HEK293 (cell line): ENCODE results near the gene CDH23.

Source experiments
- CTCF ChIA-PET: fragments of 350-600 bp; formaldehyde crosslinking; extraction: SDS; loops from one replicate; lab custom pipeline; 2021; ENCODE audit warnings: antibody characterized with exemption; lab: Yijun Ruan, JAX
- POLR2A ChIA-PET: fragments of 300-600 bp; formaldehyde crosslinking; extraction: SDS; loops from one replicate; lab custom pipeline; 2020; ENCODE audit warnings: antibody characterized with exemption, inconsistent platforms; lab: Yijun Ruan, JAX
- H3K27ac ChIP-seq: fragments of 200-500 bp; sonication (Bioruptor generic); 2 replicates; pipeline ENCODE4 v1.5.1; 2014; ENCODE audit warnings: low read depth, low read length, control low read depth, inconsistent platforms; ENCODE audit errors: extremely low read depth
- H3K36me3 ChIP-seq, 2 experiments: fragments of 200-500 bp in 1 of 2; sonication (Bioruptor generic) in 1 of 2; 1 replicate in 1 of 2; 2 replicates in 1 of 2; pipeline ENCODE4 v1.5.1; 2014 to 2017; ENCODE audit warnings: inconsistent platforms in 2 of 2, low read length in 2 of 2; ENCODE audit not compliant: control insufficient read depth in 2 of 2, insufficient read depth in 1 of 2
- H3K4me1 ChIP-seq: fragments of 200-500 bp; sonication (Bioruptor generic); 2 replicates; pipeline ENCODE4 v1.5.1; 2014; ENCODE audit warnings: mild to moderate bottlenecking, low read length, inconsistent platforms; ENCODE audit not compliant: control insufficient read depth, insufficient read depth
- H3K4me3 ChIP-seq: 2 replicates; pipeline ENCODE4 v1.5.1; 2011; ENCODE audit warnings: low read depth, mild to moderate bottlenecking, control low read depth, low read length, moderate library complexity
- H3K9me3 ChIP-seq: fragments of 200-500 bp; sonication (Bioruptor generic); 2 replicates; pipeline ENCODE4 v1.5.1; 2014; ENCODE audit warnings: low read depth, low read length, inconsistent platforms; ENCODE audit not compliant: control insufficient read depth, insufficient read depth
- BCL11A ChIP-seq: fragments of 450-650 bp; formaldehyde crosslinking; IDR thresholded peaks from 2 replicates; pipeline ENCODE4 v1.5.1; 2016; ENCODE audit warnings: low read depth, missing biosample characterization, missing genetic modification characterization
- BCL11B ChIP-seq: fragments of 450-650 bp; formaldehyde crosslinking; IDR thresholded peaks from 2 replicates; pipeline ENCODE4 v1.5.1; 2016; ENCODE audit warnings: low read depth, missing biosample characterization, missing genetic modification characterization
- FEZF1 ChIP-seq: fragments of 450-650 bp; formaldehyde crosslinking; IDR thresholded peaks from 2 replicates; pipeline ENCODE4 v1.5.1; 2016; ENCODE audit warnings: missing biosample characterization, missing genetic modification characterization
- GLIS1 ChIP-seq: fragments of 450-650 bp; formaldehyde crosslinking; IDR thresholded peaks from 2 replicates; pipeline ENCODE4 v1.5.1; 2016; ENCODE audit warnings: missing biosample characterization, missing genetic modification characterization
- HOXA7 ChIP-seq: sonication (generic); formaldehyde crosslinking; IDR thresholded peaks from 2 replicates; pipeline ENCODE4 v1.8.1; 2022; ENCODE audit warnings: missing genetic modification reagents, borderline replicate concordance
- KLF9 ChIP-seq: fragments of 450-650 bp; formaldehyde crosslinking; IDR thresholded peaks from 2 replicates; pipeline ENCODE4 v1.5.1; 2016; ENCODE audit warnings: missing biosample characterization, missing genetic modification characterization, low read depth
- MYNN ChIP-seq: fragments of 450-650 bp; formaldehyde crosslinking; IDR thresholded peaks from 2 replicates; pipeline ENCODE4 v1.5.1; 2016; ENCODE audit warnings: missing biosample characterization, missing genetic modification characterization, borderline replicate concordance
- SP7 ChIP-seq: fragments of 450-650 bp; formaldehyde crosslinking; IDR thresholded peaks from 2 replicates; pipeline ENCODE4 v1.5.1; 2016; ENCODE audit warnings: missing biosample characterization, missing genetic modification characterization
- YY2 ChIP-seq: fragments of 450-650 bp; formaldehyde crosslinking; IDR thresholded peaks from 2 replicates; pipeline ENCODE4 v1.5.1; 2016; ENCODE audit warnings: missing biosample characterization, missing genetic modification characterization
- ZBTB8A ChIP-seq: fragments of 450-650 bp; formaldehyde crosslinking; IDR thresholded peaks from 2 replicates; pipeline ENCODE4 v1.5.1; 2016; ENCODE audit warnings: missing biosample characterization, missing genetic modification characterization
- ZFP3 ChIP-seq: fragments of 450-650 bp; formaldehyde crosslinking; IDR thresholded peaks from 2 replicates; pipeline ENCODE4 v1.5.1; 2016; ENCODE audit warnings: low read depth, missing biosample characterization, missing genetic modification characterization
- ZNF112 ChIP-seq: fragments of 450-650 bp; formaldehyde crosslinking; IDR thresholded peaks from 2 replicates; pipeline ENCODE4 v1.5.0; 2017; ENCODE audit warnings: missing biosample characterization, missing genetic modification characterization
- ZNF114 ChIP-seq: fragments of 450-650 bp; formaldehyde crosslinking; IDR thresholded peaks from 2 replicates; pipeline ENCODE4 v1.5.0; 2017; ENCODE audit warnings: missing biosample characterization, missing genetic modification characterization
- ZNF132 ChIP-seq: fragments of 450-650 bp; formaldehyde crosslinking; IDR thresholded peaks from 2 replicates; pipeline ENCODE4 v1.5.1; 2017; ENCODE audit warnings: missing biosample characterization, missing genetic modification characterization, borderline replicate concordance
- ZNF157 ChIP-seq: fragments of 450-650 bp; formaldehyde crosslinking; IDR thresholded peaks from 2 replicates; pipeline ENCODE4 v1.5.1; 2016; ENCODE audit warnings: missing biosample characterization, missing genetic modification characterization
- ZNF202 ChIP-seq: fragments of 450-650 bp; formaldehyde crosslinking; IDR thresholded peaks from 2 replicates; pipeline ENCODE4 v1.5.1; 2016; ENCODE audit warnings: missing biosample characterization, missing genetic modification characterization, borderline replicate concordance
- ZNF292 ChIP-seq: fragments of 450-650 bp; formaldehyde crosslinking; IDR thresholded peaks from 2 replicates; pipeline ENCODE4 v1.5.1; 2016; ENCODE audit warnings: low read depth, missing biosample characterization, missing genetic modification characterization, borderline replicate concordance
- ZNF311 ChIP-seq: fragments of 450-650 bp; formaldehyde crosslinking; IDR thresholded peaks from 2 replicates; pipeline ENCODE4 v1.5.1; 2017; ENCODE audit warnings: missing biosample characterization, missing genetic modification characterization, borderline replicate concordance
- ZNF394 ChIP-seq: fragments of 450-650 bp; formaldehyde crosslinking; IDR thresholded peaks from 2 replicates; pipeline ENCODE4 v1.5.1; 2016; ENCODE audit warnings: missing biosample characterization, missing genetic modification characterization, mild to moderate bottlenecking, moderate library complexity, borderline replicate concordance
- ZNF404 ChIP-seq: fragments of 450-650 bp; formaldehyde crosslinking; IDR thresholded peaks from 2 replicates; pipeline ENCODE4 v1.5.1; 2017; ENCODE audit warnings: missing biosample characterization, missing genetic modification characterization
- ZNF426 ChIP-seq: fragments of 450-650 bp; formaldehyde crosslinking; IDR thresholded peaks from 2 replicates; pipeline ENCODE4 v1.5.1; 2017; ENCODE audit warnings: missing biosample characterization, missing genetic modification characterization, mild to moderate bottlenecking, inconsistent platforms, moderate library complexity
- ZNF48 ChIP-seq: fragments of 450-650 bp; formaldehyde crosslinking; IDR thresholded peaks from 2 replicates; pipeline ENCODE4 v1.5.1; 2016; ENCODE audit warnings: missing biosample characterization, missing genetic modification characterization
- ZNF561 ChIP-seq: fragments of 450-650 bp; IDR thresholded peaks from 2 replicates; pipeline ENCODE4 v1.5.1; 2018; ENCODE audit warnings: missing biosample characterization, missing genetic modification characterization, borderline replicate concordance
- ZNF670 ChIP-seq: fragments of 450-650 bp; formaldehyde crosslinking; IDR thresholded peaks from 2 replicates; pipeline ENCODE4 v1.5.1; 2016; ENCODE audit warnings: missing biosample characterization, missing genetic modification characterization, low read depth
- TF ChIP-seq, protein P1 (sequence below): fragments of 450-650 bp; formaldehyde crosslinking; IDR thresholded peaks from 2 replicates; pipeline ENCODE4 v1.5.1; 2016; ENCODE audit warnings: missing biosample characterization, missing genetic modification characterization
- TF ChIP-seq, protein P2 (sequence below): fragments of 450-650 bp; formaldehyde crosslinking; IDR thresholded peaks from 2 replicates; pipeline ENCODE4 v1.5.1; 2017; ENCODE audit warnings: missing biosample characterization, missing genetic modification characterization
- TF ChIP-seq, protein P3 (sequence below): fragments of 450-650 bp; formaldehyde crosslinking; IDR thresholded peaks from 2 replicates; pipeline ENCODE4 v1.5.0; 2017; ENCODE audit warnings: missing biosample characterization, missing genetic modification characterization, borderline replicate concordance

The CDH23 gene

DNA sequence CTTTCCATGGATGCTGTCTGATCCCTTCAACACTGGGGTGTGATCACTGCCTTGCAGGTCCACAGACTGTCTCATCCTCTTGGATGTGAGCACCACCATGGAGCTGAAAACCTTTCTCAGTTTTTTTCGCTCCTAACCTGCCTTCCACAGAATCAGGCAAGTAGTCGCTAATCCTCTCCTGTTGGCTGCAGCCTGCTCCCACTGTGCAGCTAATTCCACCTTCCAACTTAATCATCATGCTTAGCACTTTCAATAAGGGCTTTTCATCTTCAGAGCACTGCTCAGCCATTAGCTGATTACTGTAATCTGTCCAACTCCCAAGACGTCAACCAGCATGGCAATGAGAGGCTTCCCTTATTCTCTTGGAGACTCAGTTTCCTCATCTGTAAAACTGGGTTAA is 15.1 kb upstream of the CDH23 start (continued):
- no peak for TF ChIP-seq ZFP3 (tag by site-specific recombination)
- TF ChIP-seq, protein P1, sequence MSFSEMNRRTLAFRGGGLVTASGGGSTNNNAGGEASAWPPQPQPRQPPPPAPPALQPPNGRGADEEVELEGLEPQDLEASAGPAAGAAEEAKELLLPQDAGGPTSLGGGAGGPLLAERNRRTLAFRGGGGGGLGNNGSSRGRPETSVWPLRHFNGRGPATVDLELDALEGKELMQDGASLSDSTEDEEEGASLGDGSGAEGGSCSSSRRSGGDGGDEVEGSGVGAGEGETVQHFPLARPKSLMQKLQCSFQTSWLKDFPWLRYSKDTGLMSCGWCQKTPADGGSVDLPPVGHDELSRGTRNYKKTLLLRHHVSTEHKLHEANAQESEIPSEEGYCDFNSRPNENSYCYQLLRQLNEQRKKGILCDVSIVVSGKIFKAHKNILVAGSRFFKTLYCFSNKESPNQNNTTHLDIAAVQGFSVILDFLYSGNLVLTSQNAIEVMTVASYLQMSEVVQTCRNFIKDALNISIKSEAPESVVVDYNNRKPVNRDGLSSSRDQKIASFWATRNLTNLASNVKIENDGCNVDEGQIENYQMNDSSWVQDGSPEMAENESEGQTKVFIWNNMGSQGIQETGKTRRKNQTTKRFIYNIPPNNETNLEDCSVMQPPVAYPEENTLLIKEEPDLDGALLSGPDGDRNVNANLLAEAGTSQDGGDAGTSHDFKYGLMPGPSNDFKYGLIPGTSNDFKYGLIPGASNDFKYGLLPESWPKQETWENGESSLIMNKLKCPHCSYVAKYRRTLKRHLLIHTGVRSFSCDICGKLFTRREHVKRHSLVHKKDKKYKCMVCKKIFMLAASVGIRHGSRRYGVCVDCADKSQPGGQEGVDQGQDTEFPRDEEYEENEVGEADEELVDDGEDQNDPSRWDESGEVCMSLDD (tag by site-specific recombination): no peak

DNA sequence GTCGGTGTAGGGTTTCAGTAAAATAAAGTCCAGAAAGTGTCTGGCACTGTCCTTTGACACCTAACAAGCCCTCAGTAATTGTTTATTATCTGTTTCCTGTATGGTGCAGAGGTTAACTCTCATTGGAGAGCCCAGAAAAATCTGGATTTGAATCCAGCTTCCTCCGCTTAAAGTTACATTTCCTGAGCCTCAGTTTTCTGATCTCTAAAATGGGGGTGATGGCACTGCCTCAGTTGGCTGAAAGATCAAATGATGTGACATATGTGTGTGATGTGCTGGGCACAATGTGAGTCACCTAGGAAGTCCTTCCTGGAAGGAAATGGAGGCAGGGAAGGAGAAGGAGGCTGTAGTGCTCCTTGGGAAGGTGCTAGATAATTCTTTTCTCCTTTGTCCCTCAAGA is 14.7 kb upstream of the CDH23 start:
- H3K9me3 ChIP-seq: no peaks in the 10 kb centered on the region
- H3K4me3 ChIP-seq: no peak overlapping the region
- TF ChIP-seq ZNF132 (tag by site-specific recombination) (no peak), ZNF292 (tag by site-specific recombination) (no peak), ZNF311 (no peak), ZNF670 (tag by site-specific recombination) (no peak), BCL11B (tag by site-specific recombination) (no peak), BCL11A (tag by site-specific recombination) (no peak), MYNN (tag by site-specific recombination) (no peak), ZBTB8A (tag by site-specific recombination) (no peak), SP7 (tag by site-specific recombination) (no peak), ZNF404 (tag by site-specific recombination) (no peak), ZNF112 (tag by site-specific recombination) (no peak), ZNF202 (tag by site-specific recombination) (no peak)
- TF ChIP-seq, protein P2, sequence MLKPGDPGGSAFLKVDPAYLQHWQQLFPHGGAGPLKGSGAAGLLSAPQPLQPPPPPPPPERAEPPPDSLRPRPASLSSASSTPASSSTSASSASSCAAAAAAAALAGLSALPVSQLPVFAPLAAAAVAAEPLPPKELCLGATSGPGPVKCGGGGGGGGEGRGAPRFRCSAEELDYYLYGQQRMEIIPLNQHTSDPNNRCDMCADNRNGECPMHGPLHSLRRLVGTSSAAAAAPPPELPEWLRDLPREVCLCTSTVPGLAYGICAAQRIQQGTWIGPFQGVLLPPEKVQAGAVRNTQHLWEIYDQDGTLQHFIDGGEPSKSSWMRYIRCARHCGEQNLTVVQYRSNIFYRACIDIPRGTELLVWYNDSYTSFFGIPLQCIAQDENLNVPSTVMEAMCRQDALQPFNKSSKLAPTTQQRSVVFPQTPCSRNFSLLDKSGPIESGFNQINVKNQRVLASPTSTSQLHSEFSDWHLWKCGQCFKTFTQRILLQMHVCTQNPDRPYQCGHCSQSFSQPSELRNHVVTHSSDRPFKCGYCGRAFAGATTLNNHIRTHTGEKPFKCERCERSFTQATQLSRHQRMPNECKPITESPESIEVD: no peak
- 0 out of 2 replicates have a peak, but pooled peaks cover 2% of the 10 kb centered on the region for H3K4me1 ChIP-seq
- H3K36me3 ChIP-seq: no peaks in the 10 kb centered on the region
- POLR2A ChIA-PET: no interaction called here
- no peak overlapping the region for H3K27ac ChIP-seq
- CTCF ChIA-PET: interaction anchor here (1.2 to 9.4 kb wide), 8 partner anchors 22 to 326 kb away, joined by 3 to 86 read pairs (median 16); partner anchors contain the start of gene SLC29A3

DNA sequence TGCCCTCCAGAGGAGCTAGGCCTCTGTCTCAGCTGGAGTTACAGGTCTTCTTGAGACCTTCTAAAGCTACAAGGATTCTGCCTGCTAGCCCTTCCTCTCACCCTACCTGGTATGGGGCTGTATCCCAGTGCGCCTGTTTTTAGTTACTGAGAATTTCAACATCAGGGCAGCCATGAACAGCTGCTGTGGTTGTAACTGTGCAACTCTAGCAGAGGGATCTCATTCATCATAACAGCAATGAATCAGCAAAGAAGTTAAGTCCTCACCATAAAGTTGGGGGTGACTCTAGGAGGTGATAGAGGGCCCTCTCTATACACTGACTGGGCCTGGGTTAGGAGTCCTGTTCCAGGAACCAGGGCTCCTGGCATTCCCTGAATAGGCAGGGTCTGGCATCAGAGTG is 14.0 kb upstream of the CDH23 start:
- H3K4me3 ChIP-seq: no peak overlapping the region
- ChIA-PET CTCF (interaction anchor here (1.0 to 9.4 kb wide), 6 partner anchors 54 to 313 kb away, joined by 4 to 86 read pairs (median 15); partner anchors contain the start of gene SLC29A3), POLR2A (no interaction called here)
- no peaks in the 10 kb centered on the region for H3K36me3 ChIP-seq
- H3K27ac ChIP-seq: no peak overlapping the region
- TF ChIP-seq, protein P3, sequence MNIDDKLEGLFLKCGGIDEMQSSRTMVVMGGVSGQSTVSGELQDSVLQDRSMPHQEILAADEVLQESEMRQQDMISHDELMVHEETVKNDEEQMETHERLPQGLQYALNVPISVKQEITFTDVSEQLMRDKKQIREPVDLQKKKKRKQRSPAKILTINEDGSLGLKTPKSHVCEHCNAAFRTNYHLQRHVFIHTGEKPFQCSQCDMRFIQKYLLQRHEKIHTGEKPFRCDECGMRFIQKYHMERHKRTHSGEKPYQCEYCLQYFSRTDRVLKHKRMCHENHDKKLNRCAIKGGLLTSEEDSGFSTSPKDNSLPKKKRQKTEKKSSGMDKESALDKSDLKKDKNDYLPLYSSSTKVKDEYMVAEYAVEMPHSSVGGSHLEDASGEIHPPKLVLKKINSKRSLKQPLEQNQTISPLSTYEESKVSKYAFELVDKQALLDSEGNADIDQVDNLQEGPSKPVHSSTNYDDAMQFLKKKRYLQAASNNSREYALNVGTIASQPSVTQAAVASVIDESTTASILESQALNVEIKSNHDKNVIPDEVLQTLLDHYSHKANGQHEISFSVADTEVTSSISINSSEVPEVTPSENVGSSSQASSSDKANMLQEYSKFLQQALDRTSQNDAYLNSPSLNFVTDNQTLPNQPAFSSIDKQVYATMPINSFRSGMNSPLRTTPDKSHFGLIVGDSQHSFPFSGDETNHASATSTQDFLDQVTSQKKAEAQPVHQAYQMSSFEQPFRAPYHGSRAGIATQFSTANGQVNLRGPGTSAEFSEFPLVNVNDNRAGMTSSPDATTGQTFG (tag by site-specific recombination): no peak
- TF ChIP-seq ZNF114 (tag by site-specific recombination) (no peak), SP7 (tag by site-specific recombination) (no peak), ZNF561 (no peak), GLIS1 (tag by site-specific recombination) (no peak), ZNF48 (tag by site-specific recombination) (no peak), HOXA7 (CRISPR knock-in tag) (no peak), ZNF157 (no peak), ZNF426 (no peak), KLF9 (tag by site-specific recombination) (no peak), YY2 (tag by site-specific recombination) (no peak), ZNF394 (tag by site-specific recombination) (no peak), FEZF1 (tag by site-specific recombination) (no peak)
- no peaks in the 10 kb centered on the region for H3K9me3 ChIP-seq
- 0 out of 2 replicates have a peak, but pooled peaks cover under 1% of the 10 kb centered on the region for H3K4me1 ChIP-seq
